GM18517 (cell line): ENCODE measurements around the gene ZRANB1.

Experiments used
- ATAC-seq: cut with Tn5 transposase; IDR thresholded peaks from one replicate; pipeline ENCODE4 v1.9.1; 2021; ENCODE audit warnings: mild to moderate bottlenecking, moderate library complexity; ENCODE audit not compliant: unreplicated experiment

Gene ZRANB1

GRCh38 chr10:125004571-125005311 lies 62.8 kb downstream of the ZRANB1 start:
- ATAC-seq = no peak

- ATAC-seq = no peak
These were observed 63.6 kb downstream of the ZRANB1 start for GRCh38 chr10:125005312-125006187.

GRCh38 chr10:125006188-125006680 lies 64.3 kb downstream of the ZRANB1 start:
- ATAC-seq = no peak

GRCh38 chr10:125006921-125007426 lies 65.1 kb downstream of the ZRANB1 start:
- ATAC-seq = no peak

GRCh38 chr10:125007436-125007835 lies 65.5 kb downstream of the ZRANB1 start:
- ATAC-seq = no peak

GRCh38 chr10:125008689-125009638 lies 67.0 kb downstream of the ZRANB1 start:
- ATAC-seq = no peak

- ATAC-seq = no peak
These were observed 67.8 kb downstream of the ZRANB1 start for GRCh38 chr10:125009661-125010161.

- ATAC-seq = no peak
These were observed 68.4 kb downstream of the ZRANB1 start for GRCh38 chr10:125010362-125010761.

GRCh38 chr10:125011171-125011925 lies 69.4 kb downstream of the ZRANB1 start:
- ATAC-seq = no peak

- no peak for ATAC-seq
These were observed 70.2 kb downstream of the ZRANB1 start for GRCh38 chr10:125011926-125012705.

- ATAC-seq = no peak
These were observed 71.1 kb downstream of the ZRANB1 start for GRCh38 chr10:125012851-125013528.

GRCh38 chr10:125013529-125013872 lies 71.6 kb downstream of the ZRANB1 start:
- ATAC-seq = no peak

- no peak for ATAC-seq
These were observed 72.3 kb downstream of the ZRANB1 start for GRCh38 chr10:125014086-125014830.

- ATAC-seq = no peak
These were observed 73.0 kb downstream of the ZRANB1 start for GRCh38 chr10:125014836-125015355.

GRCh38 chr10:125015356-125015944 lies 73.5 kb downstream of the ZRANB1 start:
- ATAC-seq = no peak

- no peak for ATAC-seq
These were observed 74.2 kb downstream of the ZRANB1 start for GRCh38 chr10:125016123-125016522.

- no peak for ATAC-seq
These were observed 74.8 kb downstream of the ZRANB1 start for GRCh38 chr10:125016611-125017202.
